Keratinocyte (primary cell): ENCODE results near the gene SGIP1. TPM values are rescaled to one million over a fixed set of nuclear protein-coding genes. Genes with fewer than 3 reads are reported as not detected.
A peak's percentile ranks its signal among the peaks of the same experiment; 100 is the strongest.

Experiments
- DNase-seq: peaks from one replicate; pipeline ENCODE4 v3.0.0-alpha.2; 2011; ENCODE audit warnings: low read depth, missing footprints, low spot score
- FAIRE-seq: peaks from 2 replicates; lab custom pipeline; 2011; peaks lifted over from hg19 to GRCh38; lab: Jason Lieb, UNC
- H2AFZ ChIP-seq: 2 replicates; pipeline ENCODE4 v1.6.0; 2012; ENCODE audit warnings: low read length, control low read depth, inconsistent platforms; ENCODE audit not compliant: control insufficient read depth
- H3K27ac ChIP-seq: 2 replicates; pipeline ENCODE4 v1.5.1; 2011; ENCODE audit warnings: low read length; ENCODE audit not compliant: control insufficient read depth, insufficient read depth
- H3K27me3 ChIP-seq: 3 replicates; pipeline ENCODE4 v1.6.0; 2011; ENCODE audit warnings: low read length; ENCODE audit not compliant: control insufficient read depth, insufficient read depth; ENCODE audit errors: extremely low read depth
- H3K36me3 ChIP-seq, 2 experiments: 2 replicates in 1 of 2; 3 replicates in 1 of 2; pipeline ENCODE4 v1.5.1; 2011; ENCODE audit warnings: low read length in 2 of 2, mild to moderate bottlenecking in 1 of 2; ENCODE audit not compliant: control insufficient read depth in 2 of 2, insufficient read depth in 2 of 2; ENCODE audit errors: extremely low read depth in 1 of 2
- H3K4me1 ChIP-seq: 3 replicates; pipeline ENCODE4 v1.5.1; 2011; ENCODE audit warnings: low read length; ENCODE audit not compliant: control insufficient read depth, insufficient read depth; ENCODE audit errors: extremely low read depth
- H3K4me2 ChIP-seq: 3 replicates; pipeline ENCODE4 v1.6.0; 2011; ENCODE audit warnings: low read depth, low read length; ENCODE audit not compliant: control insufficient read depth, insufficient read depth; ENCODE audit errors: extremely low read depth
- H3K4me3 ChIP-seq, 3 experiments: fragments of 200-600 bp in 1 of 3; sonication (generic) in 1 of 3; 2 replicates in 2 of 3; 3 replicates in 1 of 3; pipeline ENCODE4 v1.5.1; 2011 to 2016; ENCODE audit warnings: low read length in 3 of 3, mild to moderate bottlenecking in 3 of 3, control low read depth in 2 of 3, inconsistent platforms in 1 of 3, low read depth in 1 of 3, mixed read lengths in 1 of 3, mixed run types in 1 of 3, moderate library complexity in 1 of 3; ENCODE audit not compliant: control insufficient read depth in 2 of 3, insufficient read depth in 2 of 3; ENCODE audit errors: extremely low read depth in 1 of 3
- H3K79me2 ChIP-seq: 2 replicates; pipeline ENCODE4 v1.6.0; 2012; ENCODE audit warnings: low read length; ENCODE audit not compliant: control insufficient read depth, insufficient read depth
- H3K9ac ChIP-seq: 3 replicates; pipeline ENCODE4 v1.6.0; 2011; ENCODE audit warnings: low read length; ENCODE audit not compliant: control insufficient read depth, insufficient read depth; ENCODE audit errors: extremely low read depth
- H3K9me1 ChIP-seq: 3 replicates; pipeline ENCODE4 v1.6.0; 2011; ENCODE audit warnings: low read length; ENCODE audit not compliant: control insufficient read depth, insufficient read depth; ENCODE audit errors: extremely low read depth
- H3K9me3 ChIP-seq: 2 replicates; pipeline ENCODE4 v1.5.1; 2012; ENCODE audit warnings: low read depth, low read length; ENCODE audit not compliant: control insufficient read depth
- H4K20me1 ChIP-seq: 3 replicates; pipeline ENCODE4 v1.6.0; 2011; ENCODE audit warnings: low read length; ENCODE audit not compliant: control insufficient read depth, insufficient read depth; ENCODE audit errors: extremely low read depth
- CTCF ChIP-seq, 3 experiments: IDR thresholded peaks in 1 of 3; conservative IDR thresholded peaks in 1 of 3; optimal IDR thresholded peaks in 1 of 3; 2 replicates in 2 of 3; 3 replicates in 1 of 3; pipeline versions ENCODE3 to v1.5.1; 2011; ENCODE audit warnings: low read length in 3 of 3, mild to moderate bottlenecking in 3 of 3, moderate library complexity in 2 of 3, control low read depth in 1 of 3, inconsistent platforms in 1 of 3; ENCODE audit not compliant: insufficient read depth in 2 of 3; ENCODE audit errors: extremely low read depth in 1 of 3
- EZH2 ChIP-seq: IDR thresholded peaks from one replicate; pipeline ENCODE4 v1.6.1; 2012; ENCODE audit warnings: inconsistent platforms, mild to moderate bottlenecking, low read length, moderate library complexity
- dilution Hi-C: fragments of 300-500 bp; cut with MboI; formaldehyde crosslinking; loops from one replicate; pipeline ENCODE4 v1.7.0; 2020; ENCODE audit warnings: low sequenced_read_pairs; ENCODE audit not compliant: extremely low pct_ligation_motif_present
- polyA plus RNA-seq, 5 experiments: library from polyadenylated mRNA; depleted of rRNA in 3 of 5; stranded (reverse) in 3 of 5; stranded (forward) in 1 of 5; unstranded in 1 of 5; fragments of >200 nt; gene quantifications; 1 replicate in 1 of 5; 2 replicates in 3 of 5; 3 replicates in 1 of 5; pipeline versions ENCODE4 v1.2.1 to v1.2.3, GENCODE V29; 2011 to 2012; ENCODE audit warnings: missing spikeins in 2 of 5, low read depth in 1 of 5, low replicate concordance in 1 of 5

SGIP1 gene
- polyA plus RNA-seq, 1 donor (not counting 4 experiments of a cell fraction or from before 2014, with no cell fraction given), result 0.05 TPM

- TF ChIP-seq EZH2 (no peak), CTCF (optimal IDR thresholded peaks at IDR 0.05 in 1 of 3, IDR thresholded peaks at IDR 0.05 in 1 of 3, conservative IDR thresholded peaks at IDR 0.05 in 1 of 3; ENCODE audit: extremely low read depth in 1 of 3, insufficient read depth in 2 of 3, low read length in 3 of 3) (no peak)
- H3K36me3 ChIP-seq, result no peaks in the 10 kb centered on the region
- no peak overlapping the region for H3K9ac ChIP-seq
- no peak for DNase-seq
- FAIRE-seq, result no peak
- peaks cover 2% of the 10 kb centered on the region for H3K4me1 ChIP-seq
- H3K9me1 ChIP-seq, result no peaks in the 10 kb centered on the region
- dilution Hi-C loops, result no loop called here
- no peak overlapping the region for H3K4me3 ChIP-seq
- H4K20me1 ChIP-seq, result no peaks in the 10 kb centered on the region
- H3K79me2 ChIP-seq, result no peaks in the 10 kb centered on the region
- H3K27ac ChIP-seq, result no peak overlapping the region
- H3K9me3 ChIP-seq, result no peaks in the 10 kb centered on the region
- H3K27me3 ChIP-seq, result no peaks in the 10 kb centered on the region
- no peak overlapping the region for H2AFZ ChIP-seq
- H3K4me2 ChIP-seq, result no peak overlapping the region
Measured at GRCh38 chr1:66723985-66724384, 190.0 kb downstream of the SGIP1 start.

GRCh38 chr1:66725885-66726665 is 192.1 kb downstream of the SGIP1 start:
- H3K4me1 ChIP-seq, result peaks cover 6% of the 10 kb centered on the region
- H3K79me2 ChIP-seq, result no peaks in the 10 kb centered on the region
- FAIRE-seq, result peak; percentile 84
- H3K36me3 ChIP-seq, result no peaks in the 10 kb centered on the region
- TF ChIP-seq EZH2 (no peak), CTCF (optimal IDR thresholded peaks at IDR 0.05 in 1 of 3, IDR thresholded peaks at IDR 0.05 in 1 of 3, conservative IDR thresholded peaks at IDR 0.05 in 1 of 3; ENCODE audit: extremely low read depth in 1 of 3, insufficient read depth in 2 of 3, low read length in 3 of 3) (peak; percentile 73 to 97 (median 95))
- no peak overlapping the region for H3K27ac ChIP-seq
- H3K9ac ChIP-seq, result no peak overlapping the region
- H2AFZ ChIP-seq, result no peak overlapping the region
- H3K4me2 ChIP-seq, result no peak overlapping the region
- H3K9me1 ChIP-seq, result no peaks in the 10 kb centered on the region
- no peaks in the 10 kb centered on the region for H3K9me3 ChIP-seq
- peak; percentile 9 for DNase-seq
- no peaks in the 10 kb centered on the region for H3K27me3 ChIP-seq
- dilution Hi-C loops, result no loop called here
- no peaks in the 10 kb centered on the region for H4K20me1 ChIP-seq
- H3K4me3 ChIP-seq, result no peak overlapping the region
